ENCODE data around the gene DHRS13. TPM values are rescaled to one million over a fixed set of nuclear protein-coding genes. Genes with fewer than 3 reads are reported as not detected.
A peak's percentile ranks its signal among the peaks of the same experiment; 100 is the strongest.

DHRS13 gene
- total and polyA plus RNA-seq, 2 donors (not counting 3 experiments of a cell fraction or from before 2014, with no cell fraction given): 7.2 to 9.3 TPM

DNA sequence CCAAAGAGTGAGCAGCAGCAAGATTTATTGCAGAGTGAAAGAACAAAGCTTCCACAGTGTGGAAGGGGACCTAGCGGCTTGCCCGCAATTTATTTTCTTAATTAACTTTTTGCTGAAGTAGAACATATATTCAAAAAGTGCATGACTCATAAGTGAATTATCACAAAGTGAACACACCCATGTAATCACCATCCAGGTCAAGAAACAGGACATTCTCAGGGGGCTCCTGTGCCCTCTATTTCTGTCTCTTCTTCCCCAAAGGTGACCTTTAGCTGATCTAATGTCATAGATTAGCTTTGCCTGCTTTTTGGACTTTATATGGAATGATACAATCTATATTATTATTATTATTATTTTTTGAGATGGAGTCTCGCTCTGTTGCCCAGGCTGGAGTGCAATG is 28.1 kb downstream of the DHRS13 start:
- Histone ChIP-seq H3K9me1 (replicated peaks; ENCODE audit: control insufficient read depth, extremely low read depth, insufficient read depth, low read length) (no peaks in the 10 kb centered on the region), H3K9ac (replicated peaks; ENCODE audit: extremely low read depth, insufficient read depth, low read length) (no peak overlapping the region), H3K27ac (ENCODE audit: insufficient read depth, low read depth, low read length) (no peak overlapping the region), H3K4me3 (replicated peaks in 1 of 3; ENCODE audit: insufficient read depth in 1 of 3, low read depth in 1 of 3, low read length in 3 of 3) (no peak overlapping the region), H3K27me3 (ENCODE audit: control insufficient read depth in 2 of 2, insufficient read depth in 2 of 2, low read length in 2 of 2) (no peaks in the 10 kb centered on the region), H3K79me2 (ENCODE audit: control insufficient read depth, insufficient read depth, low read length) (no peaks in the 10 kb centered on the region), H4K20me1 (replicated peaks; ENCODE audit: control insufficient read depth, extremely low read depth, insufficient read depth, low read length) (no peaks in the 10 kb centered on the region), H3K36me3 (ENCODE audit: control insufficient read depth in 2 of 2, extremely low read depth in 1 of 2, insufficient read depth in 2 of 2, low read length in 2 of 2) (peaks cover 0 to 6% of the 10 kb centered on the region in 2 experiments), H3K4me1 (ENCODE audit: control insufficient read depth, extremely low read depth, insufficient read depth, low read length) (no peaks in the 10 kb centered on the region), H3K9me3 (replicated peaks; ENCODE audit: control insufficient read depth, insufficient read depth, low read length) (no peaks in the 10 kb centered on the region), H3K4me2 (ENCODE audit: insufficient read depth, low read length) (no peak overlapping the region), H2AFZ (ENCODE audit: low read depth, low read length) (peak overlapping the region; percentile 65)
- CTCF ChIA-PET: interaction anchor here (1.0 to 1.2 kb wide), 4 partner anchors 9 to 111 kb away, joined by 3 to 5 read pairs (median 3); no protein-coding TSS in a partner anchor
- DNase-seq (ENCODE audit: low read depth, low spot score): no peak
- BruUV-seq (replicated peaks): no TSS peak
- dilution Hi-C loops (cut with MboI; ENCODE audit: extremely low pct_ligation_motif_present, low sequenced_read_pairs): no loop called here
- FAIRE-seq: peak; percentile 24
- POLR2A ChIA-PET: no interaction called here
- intact Hi-C loops (cut with micrococcal nuclease): no loop called here
- TF ChIP-seq FOS (IDR thresholded peaks at IDR 0.05; ENCODE audit: borderline replicate concordance, insufficient read depth, low read length) (peak; percentile 22), POLR2A (IDR thresholded peaks at IDR 0.05; ENCODE audit: low read depth, low read length) (no peak)

DNA sequence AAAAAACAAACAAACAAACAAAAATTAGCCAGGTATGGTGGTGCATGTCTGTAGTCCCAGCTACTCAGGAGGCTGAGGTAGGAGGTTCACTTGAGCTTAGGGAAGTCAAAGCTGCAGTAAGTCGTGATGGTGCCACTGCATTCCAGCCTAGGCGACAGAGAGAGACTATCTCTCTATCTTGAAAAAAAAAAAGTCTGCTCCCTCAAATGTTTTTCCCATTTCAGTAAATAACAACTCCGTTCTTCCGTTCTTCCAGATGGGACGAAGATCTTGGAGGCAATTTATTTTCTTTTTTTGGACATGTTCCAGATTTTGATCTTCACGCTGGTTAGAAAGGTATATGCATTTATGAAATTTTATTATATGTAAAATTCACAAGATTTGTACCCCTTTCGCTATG is 29.0 kb downstream of the DHRS13 start:
- no peak overlapping the region for H3K4me2 ChIP-seq (ENCODE audit: insufficient read depth, low read length)
- no peaks in the 10 kb centered on the region for H3K27me3 ChIP-seq (ENCODE audit: control insufficient read depth in 2 of 2, insufficient read depth in 2 of 2, low read length in 2 of 2)
- no TSS peak for BruUV-seq (replicated peaks)
- TF ChIP-seq MAX (IDR thresholded peaks at IDR 0.05; ENCODE audit: insufficient read depth, insufficient read length): no peak
- TF ChIP-seq FOS (IDR thresholded peaks at IDR 0.05; ENCODE audit: borderline replicate concordance, insufficient read depth, low read length): no peak
- TF ChIP-seq EZH2 (IDR thresholded peaks at IDR 0.05; ENCODE audit: borderline replicate concordance, low read depth, low read length, severe bottlenecking): no peak
- no peak for TF ChIP-seq JUN (IDR thresholded peaks at IDR 0.05; ENCODE audit: borderline replicate concordance, insufficient read depth, insufficient read length, low read depth)
- no peak for TF ChIP-seq POLR2A (IDR thresholded peaks at IDR 0.05; ENCODE audit: low read depth, low read length)
- TF ChIP-seq MYC (IDR thresholded peaks at IDR 0.05; ENCODE audit: low read depth, low read length): no peak
- TF ChIP-seq, protein P1, sequence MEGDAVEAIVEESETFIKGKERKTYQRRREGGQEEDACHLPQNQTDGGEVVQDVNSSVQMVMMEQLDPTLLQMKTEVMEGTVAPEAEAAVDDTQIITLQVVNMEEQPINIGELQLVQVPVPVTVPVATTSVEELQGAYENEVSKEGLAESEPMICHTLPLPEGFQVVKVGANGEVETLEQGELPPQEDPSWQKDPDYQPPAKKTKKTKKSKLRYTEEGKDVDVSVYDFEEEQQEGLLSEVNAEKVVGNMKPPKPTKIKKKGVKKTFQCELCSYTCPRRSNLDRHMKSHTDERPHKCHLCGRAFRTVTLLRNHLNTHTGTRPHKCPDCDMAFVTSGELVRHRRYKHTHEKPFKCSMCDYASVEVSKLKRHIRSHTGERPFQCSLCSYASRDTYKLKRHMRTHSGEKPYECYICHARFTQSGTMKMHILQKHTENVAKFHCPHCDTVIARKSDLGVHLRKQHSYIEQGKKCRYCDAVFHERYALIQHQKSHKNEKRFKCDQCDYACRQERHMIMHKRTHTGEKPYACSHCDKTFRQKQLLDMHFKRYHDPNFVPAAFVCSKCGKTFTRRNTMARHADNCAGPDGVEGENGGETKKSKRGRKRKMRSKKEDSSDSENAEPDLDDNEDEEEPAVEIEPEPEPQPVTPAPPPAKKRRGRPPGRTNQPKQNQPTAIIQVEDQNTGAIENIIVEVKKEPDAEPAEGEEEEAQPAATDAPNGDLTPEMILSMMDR (IDR thresholded peaks at IDR 0.05; ENCODE audit: extremely low read depth in 1 of 2, insufficient read depth in 1 of 2, low read depth in 1 of 2, low read length in 2 of 2): no peak
- TF ChIP-seq POLR2AphosphoS5 (IDR thresholded peaks at IDR 0.05; ENCODE audit: insufficient read depth, low read depth, low read length): no peak
- TF ChIP-seq GATA2 (IDR thresholded peaks at IDR 0.05; ENCODE audit: insufficient read depth, insufficient read length, low read depth, low read length): no peak
- ChIA-PET CTCF (interaction anchor here (1.2 kb wide), 2 partner anchors 8 to 25 kb away, joined by 3 read pairs; no protein-coding TSS in a partner anchor), POLR2A (no interaction called here)
- H3K9me3 ChIP-seq (replicated peaks; ENCODE audit: control insufficient read depth, insufficient read depth, low read length): no peaks in the 10 kb centered on the region
- no peak for DNase-seq (ENCODE audit: low read depth, low spot score)
- no peak for FAIRE-seq
- no peaks in the 10 kb centered on the region for H3K9me1 ChIP-seq (replicated peaks; ENCODE audit: control insufficient read depth, extremely low read depth, insufficient read depth, low read length)
- intact Hi-C loops (cut with micrococcal nuclease): no loop called here
- no peaks in the 10 kb centered on the region for H3K4me1 ChIP-seq (ENCODE audit: control insufficient read depth, extremely low read depth, insufficient read depth, low read length)
- no peaks in the 10 kb centered on the region for H3K36me3 ChIP-seq (ENCODE audit: control insufficient read depth in 2 of 2, extremely low read depth in 1 of 2, insufficient read depth in 2 of 2, low read length in 2 of 2)
- no peak overlapping the region for H3K9ac ChIP-seq (replicated peaks; ENCODE audit: extremely low read depth, insufficient read depth, low read length)
- no peak overlapping the region for H3K27ac ChIP-seq (ENCODE audit: insufficient read depth, low read depth, low read length)
- no peak overlapping the region for H3K4me3 ChIP-seq (replicated peaks in 1 of 3; ENCODE audit: insufficient read depth in 1 of 3, low read depth in 1 of 3, low read length in 3 of 3)
- H3K79me2 ChIP-seq (ENCODE audit: control insufficient read depth, insufficient read depth, low read length): no peaks in the 10 kb centered on the region
- H4K20me1 ChIP-seq (replicated peaks; ENCODE audit: control insufficient read depth, extremely low read depth, insufficient read depth, low read length): no peaks in the 10 kb centered on the region
- dilution Hi-C loops (cut with MboI; ENCODE audit: extremely low pct_ligation_motif_present, low sequenced_read_pairs): no loop called here
- no peak overlapping the region for H2AFZ ChIP-seq (ENCODE audit: low read depth, low read length)

All from endothelial cell of umbilical vein (primary cell).